Measurements from ENCODE around the gene SBK1.

The SBK1 gene

GRCh38 chr16:28293601-28293960, 1.3 kb downstream of the SBK1 start:
- no peak for TF ChIP-seq SIN3A (IDR thresholded peaks at IDR 0.05; ENCODE audit: borderline replicate concordance, insufficient read depth, low read length)
- TF ChIP-seq REST (IDR thresholded peaks at IDR 0.05; ENCODE audit: insufficient read depth in 1 of 2, low read depth in 2 of 2, low read length in 2 of 2), result no peak
- TF ChIP-seq FOXP2 (optimal IDR thresholded peaks at IDR 0.05; ENCODE audit: borderline replicate concordance, extremely low read depth, extremely low read length, insufficient read depth), result no peak
- TF ChIP-seq TAF1 (IDR thresholded peaks at IDR 0.05; ENCODE audit: borderline replicate concordance, insufficient read depth, low read length), result no peak
- TF ChIP-seq POLR2AphosphoS5 (IDR thresholded peaks at IDR 0.05; ENCODE audit: low read depth, low read length), result no peak

GRCh38 chr16:28294201-28294600, 1.9 kb downstream of the SBK1 start:
- TF ChIP-seq REST (IDR thresholded peaks at IDR 0.05; ENCODE audit: insufficient read depth in 1 of 2, low read depth in 2 of 2, low read length in 2 of 2) (no peak), SIN3A (IDR thresholded peaks at IDR 0.05; ENCODE audit: borderline replicate concordance, insufficient read depth, low read length) (no peak), POLR2AphosphoS5 (IDR thresholded peaks at IDR 0.05; ENCODE audit: low read depth, low read length) (no peak), TAF1 (IDR thresholded peaks at IDR 0.05; ENCODE audit: borderline replicate concordance, insufficient read depth, low read length) (no peak), FOXP2 (optimal IDR thresholded peaks at IDR 0.05; ENCODE audit: borderline replicate concordance, extremely low read depth, extremely low read length, insufficient read depth) (no peak)

- TF ChIP-seq SIN3A (IDR thresholded peaks at IDR 0.05; ENCODE audit: borderline replicate concordance, insufficient read depth, low read length) (no peak), TAF1 (IDR thresholded peaks at IDR 0.05; ENCODE audit: borderline replicate concordance, insufficient read depth, low read length) (no peak), POLR2AphosphoS5 (IDR thresholded peaks at IDR 0.05; ENCODE audit: low read depth, low read length) (no peak), FOXP2 (optimal IDR thresholded peaks at IDR 0.05; ENCODE audit: borderline replicate concordance, extremely low read depth, extremely low read length, insufficient read depth) (no peak), REST (IDR thresholded peaks at IDR 0.05; ENCODE audit: insufficient read depth in 1 of 2, low read depth in 2 of 2, low read length in 2 of 2) (no peak)
Measured at GRCh38 chr16:28295276-28295675, 3.0 kb downstream of the SBK1 start.

- no peak for TF ChIP-seq REST (IDR thresholded peaks at IDR 0.05; ENCODE audit: insufficient read depth in 1 of 2, low read depth in 2 of 2, low read length in 2 of 2)
- TF ChIP-seq SIN3A (IDR thresholded peaks at IDR 0.05; ENCODE audit: borderline replicate concordance, insufficient read depth, low read length), result no peak
- TF ChIP-seq POLR2AphosphoS5 (IDR thresholded peaks at IDR 0.05; ENCODE audit: low read depth, low read length), result no peak
- TF ChIP-seq FOXP2 (optimal IDR thresholded peaks at IDR 0.05; ENCODE audit: borderline replicate concordance, extremely low read depth, extremely low read length, insufficient read depth), result no peak
- TF ChIP-seq TAF1 (IDR thresholded peaks at IDR 0.05; ENCODE audit: borderline replicate concordance, insufficient read depth, low read length), result no peak
Measured at GRCh38 chr16:28297308-28297707, 5.0 kb downstream of the SBK1 start.

Measured in PFSK-1 (cell line).